PFSK-1 (cell line): ENCODE measurements around the gene PPP2R5C.

Source experiments
- FOXP2 ChIP-seq: optimal IDR thresholded peaks from 2 replicates; pipeline ENCODE3; 2011; ENCODE audit warnings: borderline replicate concordance, control low read depth, inconsistent platforms; ENCODE audit not compliant: insufficient read depth; ENCODE audit errors: extremely low read length, extremely low read depth
- POLR2AphosphoS5 ChIP-seq: IDR thresholded peaks from 2 replicates; pipeline ENCODE4 v1.6.1; 2012; ENCODE audit warnings: low read depth, mild to moderate bottlenecking, control low read depth, low read length, moderate library complexity
- REST ChIP-seq, 2 experiments: IDR thresholded peaks; 2 replicates each; pipeline versions ENCODE4 v1.6.1 to v1.8.0; 2011 to 2012; ENCODE audit warnings: low read depth in 2 of 2, low read length in 2 of 2, control low read depth in 1 of 2, inconsistent platforms in 1 of 2, mild to moderate bottlenecking in 1 of 2, moderate library complexity in 1 of 2; ENCODE audit not compliant: insufficient read depth in 1 of 2
- SIN3A ChIP-seq: IDR thresholded peaks from 2 replicates; pipeline ENCODE4 v1.6.1; 2012; ENCODE audit warnings: mild to moderate bottlenecking, low read length, moderate library complexity, borderline replicate concordance; ENCODE audit not compliant: insufficient read depth
- TAF1 ChIP-seq: IDR thresholded peaks from 2 replicates; pipeline ENCODE4 v1.6.1; 2012; ENCODE audit warnings: low read length, control low read depth, borderline replicate concordance; ENCODE audit not compliant: insufficient read depth

The PPP2R5C gene

DNA sequence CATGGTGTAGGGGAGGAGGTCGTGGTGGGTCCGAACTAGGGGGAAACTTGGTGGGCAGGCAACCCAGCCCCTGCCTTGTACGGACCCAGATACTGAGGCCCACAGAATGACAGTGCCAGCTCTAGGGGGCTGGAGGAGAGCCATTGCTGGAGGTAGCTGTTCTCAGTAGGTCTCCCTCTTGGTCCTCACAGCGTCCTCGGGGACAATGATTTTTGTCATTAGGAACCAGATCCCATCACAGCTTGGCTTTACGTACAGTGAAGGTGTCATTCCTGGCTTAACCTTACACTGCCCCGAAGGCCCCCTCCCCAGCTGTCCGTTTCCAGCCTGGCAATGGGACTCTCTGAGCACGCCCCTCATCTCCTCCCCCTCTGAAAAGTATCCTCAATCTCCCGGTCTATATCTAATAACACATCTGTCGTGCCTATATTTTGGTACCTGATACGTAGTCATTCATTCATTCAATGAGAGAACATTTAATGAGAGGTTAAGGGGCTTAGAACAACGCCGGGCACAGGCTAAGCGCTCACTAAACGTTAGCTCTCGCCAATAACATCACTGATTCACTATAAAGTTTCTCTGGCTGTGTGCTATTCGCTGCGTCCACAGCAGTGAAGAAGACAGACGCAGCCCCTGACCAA lies 202.3 kb downstream of the PPP2R5C start:
- TF ChIP-seq TAF1, result no peak
- TF ChIP-seq REST (IDR thresholded peaks at IDR 0.05; ENCODE audit: insufficient read depth in 1 of 2, low read depth in 2 of 2, low read length in 2 of 2), result no peak
- TF ChIP-seq SIN3A, result no peak
- TF ChIP-seq POLR2AphosphoS5, result no peak
- TF ChIP-seq FOXP2, result no peak

- no peak for TF ChIP-seq REST (IDR thresholded peaks at IDR 0.05; ENCODE audit: insufficient read depth in 1 of 2, low read depth in 2 of 2, low read length in 2 of 2)
- no peak for TF ChIP-seq FOXP2
- TF ChIP-seq SIN3A, result no peak
- TF ChIP-seq TAF1, result peak; percentile 80; the same call in 1 of the 2 replicates
- TF ChIP-seq POLR2AphosphoS5, result peak; percentile 91
These were observed 203.0 kb downstream of the PPP2R5C start, which contains the start of gene DYNC1H1 for GRCh38 chr14:101964297-101965180. TSS of gene DYNC1H1 (plus strand) at chr14:101964573. CDS start at chr14:101964692, 119 bp downstream.

DNA sequence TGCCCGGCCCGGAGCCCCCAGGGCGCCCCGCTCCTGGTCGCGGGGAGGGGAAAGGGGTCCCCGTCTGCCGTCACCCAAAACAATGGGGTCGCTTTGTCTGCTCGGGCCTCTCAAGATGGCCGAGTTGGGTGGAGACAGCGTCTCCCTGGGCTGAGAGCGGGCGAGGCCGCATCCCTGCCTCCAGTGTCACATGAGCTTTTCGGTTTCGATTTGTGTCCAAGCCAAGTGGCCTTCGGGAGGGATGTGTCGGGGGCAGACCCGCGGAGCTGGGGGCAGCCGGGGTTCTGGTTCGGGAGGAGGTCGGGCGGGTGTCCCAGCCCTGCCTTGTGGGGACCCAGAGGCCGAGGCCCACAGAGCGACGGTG lies 203.7 kb downstream of the PPP2R5C start:
- no peak for TF ChIP-seq SIN3A
- no peak for TF ChIP-seq TAF1

GRCh38 chr14:101965770-101966722 lies 204.5 kb downstream of the PPP2R5C start:
- TF ChIP-seq POLR2AphosphoS5, result no peak
- TF ChIP-seq REST (IDR thresholded peaks at IDR 0.05; ENCODE audit: insufficient read depth in 1 of 2, low read depth in 2 of 2, low read length in 2 of 2), result no peak
- no peak for TF ChIP-seq FOXP2
- TF ChIP-seq SIN3A, result no peak
- no peak for TF ChIP-seq TAF1

DNA sequence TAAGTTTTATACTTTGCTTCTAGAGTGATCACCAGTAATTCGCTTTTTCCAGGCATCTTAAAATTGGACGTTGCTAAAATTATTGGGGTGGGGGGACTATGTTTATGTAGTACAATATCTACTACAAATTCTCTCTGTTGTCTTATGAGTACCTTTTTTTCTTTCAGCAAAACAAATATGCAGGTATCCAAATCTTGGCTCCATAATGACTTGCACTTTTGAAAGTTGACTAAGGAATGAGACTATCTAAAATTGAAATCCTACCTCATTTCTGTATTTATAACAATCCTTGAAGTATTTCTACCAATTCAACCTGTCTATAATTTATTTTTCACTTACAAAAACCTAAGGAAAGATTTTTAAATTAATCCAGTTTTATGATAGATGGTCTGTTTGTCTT lies 205.2 kb downstream of the PPP2R5C start:
- no peak for TF ChIP-seq FOXP2
- TF ChIP-seq SIN3A, result no peak
- TF ChIP-seq REST (IDR thresholded peaks at IDR 0.05; ENCODE audit: insufficient read depth in 1 of 2, low read depth in 2 of 2, low read length in 2 of 2), result no peak
- TF ChIP-seq TAF1, result no peak
- TF ChIP-seq POLR2AphosphoS5, result no peak
